ENCODE measurements around the gene CCL21.

GRCh38 chr9:34714007-34714406 lies 4.1 kb upstream of the CCL21 start:
- TF ChIP-seq MAZ (IDR thresholded peaks at IDR 0.05; ENCODE audit: borderline replicate concordance, low read depth, low read length) (no peak), USF2 (IDR thresholded peaks at IDR 0.05; ENCODE audit: low read depth, low read length) (no peak), POLR2A (IDR thresholded peaks at IDR 0.05; ENCODE audit: low read depth, low read length) (no peak), CTCF (conservative IDR thresholded peaks at IDR 0.05; ENCODE audit: low read depth, low read length) (no peak), RFX5 (IDR thresholded peaks at IDR 0.05; ENCODE audit: low read depth, low read length) (no peak), MXI1 (IDR thresholded peaks at IDR 0.05; ENCODE audit: borderline replicate concordance, low read depth, low read length) (no peak), RCOR1 (IDR thresholded peaks at IDR 0.05; ENCODE audit: insufficient replicate concordance, low read length) (no peak), NFE2L2 (IDR thresholded peaks at IDR 0.05; ENCODE audit: low read depth, low read length) (no peak), BHLHE40 (IDR thresholded peaks at IDR 0.05; ENCODE audit: low read depth, low read length) (no peak), FOS (IDR thresholded peaks at IDR 0.05; ENCODE audit: low read depth, low read length) (no peak), MAFK (IDR thresholded peaks at IDR 0.05; ENCODE audit: low read depth, low read length) (no peak), SMC3 (IDR thresholded peaks at IDR 0.05; ENCODE audit: low read depth, low read length) (no peak), CEBPB (IDR thresholded peaks at IDR 0.05; ENCODE audit: low read depth, low read length) (no peak), RAD21 (IDR thresholded peaks at IDR 0.05; ENCODE audit: low read length) (no peak)

Measured in IMR-90 (cell line).